ENCODE data around the gene JADE2.
A peak's percentile ranks its signal among the peaks of the same experiment; 100 is the strongest.
"Not testable (repeated sequence)": the region's sequence is repeated elsewhere in the genome, so short reads cannot be mapped to it uniquely, and the experiment has no call there.

JADE2 gene

GRCh38 chr5:134552301-134552700 is 26.8 kb downstream of the JADE2 start (continued):
- TF ChIP-seq PATZ1 (CRISPR knock-in tag; IDR thresholded peaks at IDR 0.05; ENCODE audit: borderline replicate concordance) (0 out of 2 replicates have a peak, but pooled peaks have one; percentile 14), TCF4 (CRISPR knock-in tag; IDR thresholded peaks at IDR 0.05; ENCODE audit: borderline replicate concordance) (no peak), ESRRG (CRISPR knock-in tag; IDR thresholded peaks at IDR 0.05) (no peak), TSHZ2 (CRISPR knock-in tag; IDR thresholded peaks at IDR 0.05) (no peak)

GRCh38 chr5:134552716-134553115 is 27.2 kb downstream of the JADE2 start:
- 0 out of 2 replicates have a peak, but pooled peaks have one; percentile 9 for TF ChIP-seq ZFP3 (CRISPR knock-in tag; IDR thresholded peaks at IDR 0.05)
- ATAC-seq: not testable (repeated sequence)

GRCh38 chr5:134553821-134554267 is 28.4 kb downstream of the JADE2 start:
- 0 out of 2 replicates have a peak, but pooled peaks have one; percentile 12 for TF ChIP-seq GLIS3 (CRISPR knock-in tag; IDR thresholded peaks at IDR 0.05)
- TF ChIP-seq SNAI2 (CRISPR knock-in tag; IDR thresholded peaks at IDR 0.05): no peak
- no peak for TF ChIP-seq PATZ1 (CRISPR knock-in tag; IDR thresholded peaks at IDR 0.05; ENCODE audit: borderline replicate concordance)
- no peak for TF ChIP-seq TOX (CRISPR knock-in tag; IDR thresholded peaks at IDR 0.05; ENCODE audit: borderline replicate concordance)
- TF ChIP-seq CREB5 (CRISPR knock-in tag; IDR thresholded peaks at IDR 0.05; ENCODE audit: low read depth): no peak
- TF ChIP-seq ZNF8 (CRISPR knock-in tag; IDR thresholded peaks at IDR 0.05): no peak
- TF ChIP-seq CSDC2 (CRISPR knock-in tag; IDR thresholded peaks at IDR 0.05): no peak
- no peak for TF ChIP-seq RARB (CRISPR knock-in tag; IDR thresholded peaks at IDR 0.05)
- no peak for TF ChIP-seq ZFP30 (CRISPR knock-in tag; IDR thresholded peaks at IDR 0.05)
- no peak for TF ChIP-seq CSRNP3 (CRISPR knock-in tag; IDR thresholded peaks at IDR 0.05)
- TF ChIP-seq TCF4 (CRISPR knock-in tag; IDR thresholded peaks at IDR 0.05; ENCODE audit: borderline replicate concordance): no peak
- TF ChIP-seq TSHZ2 (CRISPR knock-in tag; IDR thresholded peaks at IDR 0.05): no peak
- TF ChIP-seq ZNF565 (CRISPR knock-in tag; conservative IDR thresholded peaks at IDR 0.05; ENCODE audit: low read depth): no peak
- TF ChIP-seq ZC3H10 (CRISPR knock-in tag; IDR thresholded peaks at IDR 0.05): no peak
- no peak for TF ChIP-seq ISL1 (CRISPR knock-in tag; IDR thresholded peaks at IDR 0.05)
- TF ChIP-seq POU6F1 (CRISPR knock-in tag; IDR thresholded peaks at IDR 0.05; ENCODE audit: borderline replicate concordance, low read depth): no peak
- TF ChIP-seq ARNTL (CRISPR knock-in tag; IDR thresholded peaks at IDR 0.05; ENCODE audit: borderline replicate concordance, low read depth): no peak
- TF ChIP-seq BACH2 (CRISPR knock-in tag; IDR thresholded peaks at IDR 0.05; ENCODE audit: borderline replicate concordance): no peak
- TF ChIP-seq ZFP3 (CRISPR knock-in tag; IDR thresholded peaks at IDR 0.05): no peak
- no peak for TF ChIP-seq OSR1 (CRISPR knock-in tag; IDR thresholded peaks at IDR 0.05)
- peak; percentile 26; the same call in 1 of the 2 replicates for TF ChIP-seq ZNF70 (CRISPR knock-in tag; IDR thresholded peaks at IDR 0.05)
- TF ChIP-seq PPARA (CRISPR knock-in tag; IDR thresholded peaks at IDR 0.05; ENCODE audit: borderline replicate concordance): 0 out of 2 replicates have a peak, but pooled peaks have one; percentile 13
- no peak for TF ChIP-seq ESRRG (CRISPR knock-in tag; IDR thresholded peaks at IDR 0.05)
- peak; percentile 3; the same call in 2 of the 3 replicates for ATAC-seq

Data from SK-N-SH treated with all-trans-retinoic acid at 6 μM for 48 hours (cell line).